Esophagus squamous epithelium (tissue), 5 donors: ENCODE results near the gene NKD1. TPM values are rescaled to one million over a fixed set of nuclear protein-coding genes. Genes with fewer than 3 reads are reported as not detected.

Experiments used
- DNase-seq: peaks from one replicate; lab custom pipeline; 2025; lab: John Stamatoyannopoulos, UW
- H3K27ac ChIP-seq, 4 donors: fragments of 200-600 bp; sonication (generic); one replicate each; pipeline ENCODE4 v1.5.1; 2016 to 2019; ENCODE audit warnings: mild to moderate bottlenecking in 1 of 4
- H3K27me3 ChIP-seq, 4 donors: fragments of 200-600 bp; sonication (generic); 1 replicate in 3 of 4; 2 replicates in 1 of 4; pipeline versions ENCODE4 v1.5.1 to v1.6.0; 2017 to 2021; ENCODE audit warnings: antibody characterized with exemption in 1 of 4
- H3K36me3 ChIP-seq, 3 donors: fragments of 200-600 bp; sonication (generic); one replicate each; pipeline ENCODE4 v1.5.1; 2016 to 2019
- H3K4me1 ChIP-seq, 3 donors: fragments of 200-600 bp; sonication (generic); one replicate each; pipeline ENCODE4 v1.5.1; 2017 to 2019
- H3K4me3 ChIP-seq, 4 donors: fragments of 200-600 bp; sonication (generic); 1 replicate in 3 of 4; 2 replicates in 1 of 4; pipeline ENCODE4 v1.5.1; 2016 to 2019; ENCODE audit warnings: mild to moderate bottlenecking in 2 of 4, moderate library complexity in 1 of 4
- H3K9me3 ChIP-seq, 3 donors: fragments of 200-600 bp; sonication (generic); one replicate each; pipeline ENCODE4 v1.5.1; 2016 to 2019
- CTCF ChIP-seq, 6 experiments: fragments of 450-650 bp in 4 of 6; fragments of 200-600 bp in 2 of 6; sonication (generic) in 2 of 6; IDR thresholded peaks; one replicate each; pipeline ENCODE4 v1.5.1; 2016 to 2019; ENCODE audit warnings: antibody characterized with exemption in 6 of 6, mild to moderate bottlenecking in 4 of 6, moderate library complexity in 4 of 6
- POLR2A ChIP-seq, 4 donors: fragments of 450-650 bp; IDR thresholded peaks; one replicate each; pipeline ENCODE4 v1.6.1; 2017; ENCODE audit warnings: antibody characterized with exemption in 4 of 4, mild to moderate bottlenecking in 4 of 4, moderate library complexity in 3 of 4
- WGBS, 2 donors: methylation state at CpG; one replicate each; pipeline ENCODE4 v1.1.5; 2018; 5-methylcytosine and 5-hydroxymethylcytosine counted together
- intact Hi-C: fragments of 100-400 bp; cut with DNase I; formaldehyde crosslinking; loops from one replicate; pipeline ENCODE4 v1.15.0; 2022
- total RNA-seq, 4 donors: library from RNA; depleted of rRNA; stranded (reverse); fragments of >200 nt; gene quantifications; one replicate each; pipeline ENCODE4 v1.1.0, GENCODE V29; 2016
- donor health status: DM: yes; HTN: yes; CAD: no.

NKD1 gene
- total RNA-seq, 4 donors from 2014 or later, result 1.1 to 10.5 (median 3.1) TPM

- Histone ChIP-seq H3K36me3 (peaks cover 0 to 28% (median 0%) of the 10 kb centered on the region in 3 donors), H3K9me3 (no peaks in the 10 kb centered on the region), H3K27ac (no peak overlapping the region), H3K4me3 (no peak overlapping the region), H3K27me3 (no peaks in the 10 kb centered on the region), H3K4me1 (no peaks in the 10 kb centered on the region)
- intact Hi-C loops, result no loop called here
- TF ChIP-seq CTCF (IDR thresholded peaks at IDR 0.05), result no peak
- TF ChIP-seq POLR2A (IDR thresholded peaks at IDR 0.05), result no peak
- WGBS, 2 donors, result 86 to 93% methylated on average over 8 to 15 of the region's 30 CpGs
- no peak for DNase-seq
Observed at GRCh38 chr16:50632927-50633800, 85.0 kb downstream of the NKD1 start.

GRCh38 chr16:50634090-50634489 is 85.9 kb downstream of the NKD1 start:
- intact Hi-C loops, result no loop called here
- Histone ChIP-seq H3K27me3 (no peaks in the 10 kb centered on the region), H3K4me1 (no peaks in the 10 kb centered on the region), H3K27ac (no peak overlapping the region), H3K9me3 (no peaks in the 10 kb centered on the region), H3K36me3 (peaks cover 0 to 28% (median 0%) of the 10 kb centered on the region in 3 donors), H3K4me3 (no peak overlapping the region)
- WGBS, 2 donors, result 89 to 90% methylated on average over 7 of the region's 7 CpGs
- TF ChIP-seq POLR2A (IDR thresholded peaks at IDR 0.05), result no peak
- TF ChIP-seq CTCF (IDR thresholded peaks at IDR 0.05), result no peak
- no peak for DNase-seq

- Histone ChIP-seq H3K4me1 (no peaks in the 10 kb centered on the region), H3K36me3 (peaks cover 0 to 28% (median 0%) of the 10 kb centered on the region in 3 donors), H3K27ac (no peak overlapping the region), H3K27me3 (no peaks in the 10 kb centered on the region), H3K4me3 (no peak overlapping the region), H3K9me3 (no peaks in the 10 kb centered on the region)
- 83 to 86% methylated on average over 1 of the region's 1 CpG for WGBS, 2 donors
- intact Hi-C loops, result no loop called here
- no peak for DNase-seq
- TF ChIP-seq POLR2A (IDR thresholded peaks at IDR 0.05) (no peak), CTCF (IDR thresholded peaks at IDR 0.05) (no peak)
Observed at GRCh38 chr16:50634947-50635346, 86.8 kb downstream of the NKD1 start.

GRCh38 chr16:50635505-50636392 is 87.6 kb downstream of the NKD1 start:
- intact Hi-C loops, result no loop called here
- TF ChIP-seq POLR2A (IDR thresholded peaks at IDR 0.05) (no peak), CTCF (IDR thresholded peaks at IDR 0.05) (no peak)
- H3K27me3 ChIP-seq, result no peaks in the 10 kb centered on the region
- H3K4me1 ChIP-seq, result no peaks in the 10 kb centered on the region
- H3K9me3 ChIP-seq, result no peaks in the 10 kb centered on the region
- H3K36me3 ChIP-seq, result peaks cover 0 to 28% (median 0%) of the 10 kb centered on the region in 3 donors
- H3K27ac ChIP-seq, result no peak overlapping the region
- WGBS, 2 donors, result 50 to 72% methylated on average over 11 to 12 of the region's 17 CpGs
- no peak overlapping the region for H3K4me3 ChIP-seq
- no peak for DNase-seq
